B cell (primary cell): ENCODE measurements around the gene ENO2.

Experiments used
- CTCF ChIP-seq: fragments of 200-600 bp; IDR thresholded peaks from one replicate; pipeline ENCODE4 v1.8.0; 2022; ENCODE audit warnings: antibody characterized with exemption, mild to moderate bottlenecking
- EZH2 ChIP-seq: IDR thresholded peaks from 2 replicates; pipeline ENCODE4 v1.6.1; 2012; ENCODE audit warnings: borderline replicate concordance, low read depth, mild to moderate bottlenecking, moderate library complexity, low read length; ENCODE audit not compliant: insufficient read depth, poor library complexity, severe bottlenecking

DNA sequence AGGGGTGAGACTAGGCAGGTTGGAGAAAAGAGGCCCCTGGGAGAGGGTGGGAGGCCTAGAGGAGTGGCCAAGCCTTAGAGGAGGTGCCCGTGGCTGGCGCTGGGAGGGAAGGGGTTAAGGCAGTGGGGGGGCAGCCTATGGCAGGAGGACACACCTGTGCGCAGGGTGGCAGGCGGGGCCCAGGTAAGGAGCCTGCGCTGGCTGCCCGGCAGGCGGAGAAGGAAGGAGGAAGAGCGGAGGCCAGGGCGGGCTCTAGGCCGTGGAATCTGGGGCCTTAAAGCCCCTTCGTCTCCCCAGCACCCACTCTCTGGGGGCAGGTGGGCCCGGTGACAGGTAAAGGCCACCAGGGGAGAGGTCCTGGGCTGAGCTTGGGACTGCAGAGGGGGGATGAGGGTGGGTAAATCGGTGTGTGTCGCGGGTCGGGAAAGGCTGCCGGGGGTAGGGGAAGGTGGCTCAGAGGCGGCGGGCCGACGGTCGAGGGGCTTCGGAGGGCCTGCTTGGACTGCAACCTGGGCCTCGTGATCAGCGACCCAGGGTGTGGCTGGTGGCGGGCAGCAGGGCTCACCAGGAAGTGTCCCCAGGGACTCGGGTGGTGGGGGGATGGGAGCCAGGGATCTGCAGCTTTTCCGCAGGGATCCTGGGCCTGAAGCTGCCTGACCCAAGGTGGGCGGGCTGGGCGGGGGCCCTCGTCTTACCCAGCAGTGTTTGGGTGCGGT, 48.8 kb downstream of the ENO2 start:
- TF ChIP-seq CTCF (no peak), EZH2 (no peak)
